Tibial nerve (tissue), 4 donors: ENCODE measurements around the gene FBXL14.

Experiments used
- EP300 ChIP-seq, 2 donors: sonication (generic); formaldehyde crosslinking; IDR thresholded peaks; one replicate each; pipeline ENCODE4 v1.6.1; 2017; ENCODE audit warnings: antibody characterized with exemption in 2 of 2, mild to moderate bottlenecking in 1 of 2
- TF ChIP-seq, protein P1 (sequence below), 5 experiments: fragments of 200-600 bp in 3 of 5; fragments of 450-650 bp in 2 of 5; sonication (generic) in 3 of 5; IDR thresholded peaks; one replicate each; pipeline ENCODE4 v1.5.1; 2016 to 2019; ENCODE audit warnings: antibody characterized with exemption in 5 of 5, mild to moderate bottlenecking in 3 of 5, moderate library complexity in 2 of 5

DNA sequence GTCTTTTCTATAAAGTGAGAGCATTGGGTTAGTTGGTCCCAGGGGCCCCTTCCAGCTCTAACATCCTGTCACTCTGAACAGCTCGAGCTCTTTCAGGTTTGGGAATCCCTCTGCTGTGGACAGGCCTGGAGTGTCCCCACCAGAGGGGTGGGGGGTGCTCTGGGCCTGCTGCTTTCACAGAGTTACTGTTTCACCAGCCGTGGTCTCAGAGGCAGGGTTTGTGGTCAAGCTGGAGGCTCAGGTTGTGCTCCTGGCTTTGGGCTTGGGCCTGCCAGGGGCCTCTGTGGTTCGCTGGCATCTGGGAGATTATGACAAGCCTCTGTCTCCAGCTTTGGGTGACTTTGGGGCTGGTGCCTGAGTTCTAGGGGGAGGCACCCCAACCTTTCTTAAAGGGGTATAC lies 59.6 kb downstream of the FBXL14 start:
- TF ChIP-seq, protein P1, sequence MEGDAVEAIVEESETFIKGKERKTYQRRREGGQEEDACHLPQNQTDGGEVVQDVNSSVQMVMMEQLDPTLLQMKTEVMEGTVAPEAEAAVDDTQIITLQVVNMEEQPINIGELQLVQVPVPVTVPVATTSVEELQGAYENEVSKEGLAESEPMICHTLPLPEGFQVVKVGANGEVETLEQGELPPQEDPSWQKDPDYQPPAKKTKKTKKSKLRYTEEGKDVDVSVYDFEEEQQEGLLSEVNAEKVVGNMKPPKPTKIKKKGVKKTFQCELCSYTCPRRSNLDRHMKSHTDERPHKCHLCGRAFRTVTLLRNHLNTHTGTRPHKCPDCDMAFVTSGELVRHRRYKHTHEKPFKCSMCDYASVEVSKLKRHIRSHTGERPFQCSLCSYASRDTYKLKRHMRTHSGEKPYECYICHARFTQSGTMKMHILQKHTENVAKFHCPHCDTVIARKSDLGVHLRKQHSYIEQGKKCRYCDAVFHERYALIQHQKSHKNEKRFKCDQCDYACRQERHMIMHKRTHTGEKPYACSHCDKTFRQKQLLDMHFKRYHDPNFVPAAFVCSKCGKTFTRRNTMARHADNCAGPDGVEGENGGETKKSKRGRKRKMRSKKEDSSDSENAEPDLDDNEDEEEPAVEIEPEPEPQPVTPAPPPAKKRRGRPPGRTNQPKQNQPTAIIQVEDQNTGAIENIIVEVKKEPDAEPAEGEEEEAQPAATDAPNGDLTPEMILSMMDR (IDR thresholded peaks at IDR 0.05), result no peak
- TF ChIP-seq EP300 (IDR thresholded peaks at IDR 0.05), result no peak
